CD1c-positive myeloid dendritic cell (primary cell): Measurements from ENCODE around the gene MUC5AC.
"Not testable (repeated sequence)": the region's sequence is repeated elsewhere in the genome, so short reads cannot be mapped to it uniquely, and the experiment has no call there.

Experiments
- DNase-seq: peaks from one replicate; pipeline ENCODE4 v3.0.0-alpha.2; 2016; ENCODE audit errors: extremely low spot score

MUC5AC gene

DNA sequence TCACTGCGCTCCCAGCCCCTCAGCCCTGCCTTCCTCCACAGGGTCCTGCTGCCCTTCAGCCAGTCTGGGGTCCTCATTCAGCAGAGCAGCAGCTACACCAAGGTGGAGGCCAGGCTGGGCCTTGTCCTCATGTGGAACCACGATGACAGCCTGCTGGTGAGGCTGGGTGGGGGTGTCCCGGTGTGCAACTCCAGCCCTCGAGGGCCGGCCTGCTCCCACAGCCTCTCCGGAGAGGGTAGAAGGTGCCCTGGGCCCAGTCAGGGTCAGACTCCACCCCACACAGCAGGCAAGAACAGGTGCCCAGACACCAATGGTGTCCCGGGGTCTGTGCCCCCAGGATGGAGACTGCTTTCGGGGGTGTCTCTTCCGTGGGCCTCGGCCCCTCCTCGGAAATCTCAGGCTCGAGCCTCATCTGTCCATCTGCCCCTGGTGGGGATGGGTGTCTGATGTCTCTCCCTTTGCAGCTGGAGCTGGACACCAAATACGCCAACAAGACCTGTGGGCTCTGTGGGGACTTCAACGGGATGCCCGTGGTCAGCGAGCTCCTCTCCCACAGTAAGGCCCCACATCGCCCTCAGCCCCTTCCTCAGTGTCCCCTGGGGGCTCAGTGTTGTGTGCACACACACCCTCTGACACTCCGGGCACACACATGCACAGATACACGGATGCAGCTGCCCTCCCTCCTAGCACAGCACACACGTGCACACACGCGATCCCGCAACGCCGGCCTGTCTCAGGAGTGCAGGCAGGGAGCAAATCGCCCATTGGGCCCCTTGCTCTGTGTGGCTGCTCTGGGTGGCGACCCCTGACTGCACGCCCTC, 4.9 kb downstream of the MUC5AC start:
- DNase-seq = no peak

DNA sequence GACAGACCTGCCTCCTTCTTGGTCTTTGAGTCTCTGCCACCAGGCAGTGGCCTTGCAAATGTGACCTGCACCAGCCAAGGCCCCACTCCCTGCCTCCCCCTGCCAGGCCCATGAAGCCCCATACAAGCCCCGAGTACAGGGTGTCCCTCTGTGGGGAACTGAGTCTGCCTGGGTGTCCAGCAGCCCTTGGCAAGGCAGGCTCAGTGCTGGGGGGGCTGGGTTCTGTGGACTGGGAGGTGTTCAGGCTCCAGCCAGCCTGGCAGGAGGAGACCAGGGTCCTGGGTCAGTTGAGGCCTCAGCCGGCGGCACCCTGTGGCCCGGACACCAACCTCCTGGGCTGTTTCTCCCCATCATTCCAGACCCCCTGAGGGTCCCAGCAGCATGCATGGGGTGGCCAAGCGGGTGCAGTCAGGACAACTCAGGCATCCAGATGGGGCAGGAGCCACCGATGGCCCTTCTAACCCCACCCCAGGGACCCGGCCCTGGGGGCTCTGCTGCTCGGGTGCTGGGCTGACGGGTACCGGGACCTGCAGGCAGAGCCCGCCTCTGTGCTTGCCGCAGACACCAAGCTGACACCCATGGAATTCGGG, 5.7 kb downstream of the MUC5AC start:
- no peak for DNase-seq

DNA sequence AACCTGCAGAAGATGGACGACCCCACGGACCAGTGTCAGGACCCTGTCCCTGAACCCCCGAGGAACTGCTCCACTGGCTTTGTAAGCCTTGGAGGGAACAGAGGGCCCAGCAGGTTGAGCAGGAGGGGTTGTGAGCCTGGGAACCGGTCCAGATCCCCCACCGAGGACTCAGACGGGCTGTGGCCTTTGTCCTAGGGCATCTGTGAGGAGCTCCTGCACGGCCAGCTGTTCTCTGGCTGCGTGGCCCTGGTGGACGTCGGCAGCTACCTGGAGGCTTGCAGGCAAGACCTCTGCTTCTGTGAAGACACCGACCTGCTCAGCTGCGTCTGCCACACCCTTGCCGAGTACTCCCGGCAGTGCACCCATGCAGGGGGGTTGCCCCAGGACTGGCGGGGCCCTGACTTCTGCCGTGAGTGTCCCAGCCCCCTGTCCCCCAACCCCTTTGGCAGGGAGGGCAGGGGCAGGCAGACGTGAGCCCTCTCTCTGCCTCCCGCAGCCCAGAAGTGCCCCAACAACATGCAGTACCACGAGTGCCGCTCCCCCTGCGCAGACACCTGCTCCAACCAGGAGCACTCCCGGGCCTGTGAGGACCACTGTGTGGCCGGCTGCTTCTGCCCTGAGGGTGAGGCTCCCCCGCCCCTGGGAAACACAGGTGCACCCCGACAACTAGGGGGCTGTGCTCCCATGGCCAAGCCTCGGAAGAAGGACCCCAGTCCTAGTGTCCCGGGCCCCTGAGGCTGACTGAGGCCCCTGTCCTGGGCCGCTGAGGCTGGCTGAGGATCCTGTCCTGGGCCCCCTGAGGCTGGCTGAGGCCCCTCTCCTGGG, 6.4 kb downstream of the MUC5AC start:
- no peak for DNase-seq

DNA sequence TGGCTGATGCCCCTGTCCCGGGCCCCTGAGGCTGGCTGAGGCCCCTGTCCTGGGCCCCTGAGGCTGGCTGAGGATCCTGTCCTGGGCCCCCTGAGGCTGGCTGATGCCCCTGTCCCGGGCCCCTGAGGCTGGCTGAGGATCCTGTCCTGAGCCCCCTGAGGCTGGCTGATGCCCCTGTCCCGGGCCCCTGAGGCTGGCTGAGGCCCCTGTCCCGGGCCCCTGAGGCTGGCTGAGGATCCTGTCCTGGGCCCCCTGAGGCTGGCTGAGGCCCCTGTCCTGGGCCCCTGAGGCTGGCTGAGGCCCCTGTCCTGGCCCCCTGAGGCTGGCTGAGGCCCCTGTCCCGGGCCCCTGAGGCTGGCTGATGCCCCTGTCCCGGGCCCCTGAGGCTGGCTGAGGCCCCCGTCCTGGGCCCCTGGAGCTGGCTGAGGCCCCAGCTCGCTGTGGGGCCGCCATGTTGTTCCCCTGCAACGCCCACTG, 7.1 kb downstream of the MUC5AC start:
- DNase-seq = not testable (repeated sequence)

DNA sequence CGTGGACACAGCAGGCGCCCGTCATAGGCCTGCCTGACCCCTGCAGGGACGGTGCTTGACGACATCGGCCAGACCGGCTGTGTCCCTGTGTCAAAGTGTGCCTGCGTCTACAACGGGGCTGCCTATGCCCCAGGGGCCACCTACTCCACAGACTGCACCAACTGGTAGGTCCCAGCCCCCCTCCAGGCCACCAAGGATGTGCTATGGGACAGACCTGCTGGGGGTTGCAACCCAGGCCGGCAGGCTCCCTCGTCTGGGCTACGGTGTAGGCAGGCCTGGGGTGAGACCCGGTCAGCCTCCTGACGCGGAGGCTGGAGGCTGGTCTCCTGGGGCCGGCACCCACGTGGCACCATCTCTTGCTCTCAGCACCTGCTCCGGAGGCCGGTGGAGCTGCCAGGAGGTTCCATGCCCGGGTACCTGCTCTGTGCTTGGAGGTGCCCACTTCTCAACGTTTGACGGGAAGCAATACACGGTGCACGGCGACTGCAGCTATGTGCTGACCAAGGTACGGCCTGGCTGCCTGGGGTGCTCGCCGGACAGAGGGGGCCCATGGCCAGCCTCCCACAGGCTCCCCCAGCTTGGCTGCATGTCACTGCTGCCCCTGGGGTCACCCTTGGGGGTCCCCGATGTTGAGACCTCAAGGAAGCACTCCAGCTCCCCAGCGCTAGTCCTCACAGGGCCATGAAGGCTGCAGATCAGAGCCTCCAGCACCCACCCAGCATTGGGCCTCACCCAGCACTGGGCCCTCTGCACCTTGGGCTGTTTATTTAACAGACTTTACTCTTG, 7.7 kb downstream of the MUC5AC start:
- DNase-seq = no peak

DNA sequence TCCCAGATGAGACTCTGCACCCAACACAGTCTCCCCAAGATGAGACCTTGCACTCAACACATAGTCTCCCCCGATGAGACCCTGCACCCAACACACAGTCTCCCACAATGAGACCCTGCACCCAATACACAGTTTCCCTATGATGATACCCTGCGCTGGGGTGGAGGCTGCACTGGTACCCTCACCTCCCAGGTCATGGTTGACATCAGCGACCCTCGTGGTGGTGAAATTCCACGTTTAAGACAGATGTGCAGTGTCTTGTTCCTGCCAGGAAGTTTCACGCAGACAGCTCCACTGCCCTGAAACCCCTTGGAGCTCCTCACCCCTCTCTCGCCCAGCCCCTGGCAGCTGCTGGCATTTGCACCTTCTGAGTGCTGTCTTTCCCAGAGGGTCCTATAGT, 9.5 kb downstream of the MUC5AC start:
- DNase-seq = no peak

DNA sequence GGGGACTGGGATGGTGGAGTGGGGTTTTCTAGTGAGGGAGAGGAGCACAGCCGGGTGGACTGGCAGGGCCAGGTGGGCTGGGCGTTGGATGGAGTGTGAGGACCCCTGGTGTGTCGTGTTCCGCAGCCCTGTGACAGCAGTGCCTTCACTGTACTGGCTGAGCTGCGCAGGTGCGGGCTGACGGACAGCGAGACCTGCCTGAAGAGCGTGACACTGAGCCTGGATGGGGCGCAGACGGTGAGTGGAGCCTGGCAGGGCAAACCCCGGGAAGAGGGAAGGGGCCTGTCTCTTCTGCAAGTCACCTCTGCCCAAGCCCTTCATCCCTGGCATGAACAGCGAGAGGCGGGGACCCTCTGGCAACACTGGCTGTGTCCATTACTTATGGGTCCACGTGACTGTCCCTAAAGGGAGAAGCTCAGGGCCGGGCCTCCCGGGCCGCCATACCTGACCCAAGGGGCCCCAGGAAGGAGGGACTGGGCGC, 10.0 kb downstream of the MUC5AC start:
- no peak for DNase-seq

DNA sequence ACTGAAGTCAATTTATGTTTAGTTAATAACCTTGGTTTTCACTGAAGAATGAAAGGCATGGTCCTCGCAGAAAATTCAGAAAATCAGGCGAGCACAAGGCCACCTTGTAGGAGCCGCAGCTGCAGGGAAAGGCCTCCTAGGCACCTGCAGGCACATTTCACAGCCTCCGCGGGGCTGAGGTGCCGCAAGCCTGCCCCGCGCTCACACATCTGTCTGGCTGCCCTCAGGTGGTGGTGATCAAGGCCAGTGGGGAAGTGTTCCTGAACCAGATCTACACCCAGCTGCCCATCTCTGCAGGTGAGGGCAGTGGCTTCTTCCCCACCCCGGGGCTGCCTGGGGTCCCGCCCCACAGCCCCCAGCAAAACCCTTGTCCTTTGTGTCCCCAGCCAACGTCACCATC, 10.5 kb downstream of the MUC5AC start:
- DNase-seq = no peak

DNA sequence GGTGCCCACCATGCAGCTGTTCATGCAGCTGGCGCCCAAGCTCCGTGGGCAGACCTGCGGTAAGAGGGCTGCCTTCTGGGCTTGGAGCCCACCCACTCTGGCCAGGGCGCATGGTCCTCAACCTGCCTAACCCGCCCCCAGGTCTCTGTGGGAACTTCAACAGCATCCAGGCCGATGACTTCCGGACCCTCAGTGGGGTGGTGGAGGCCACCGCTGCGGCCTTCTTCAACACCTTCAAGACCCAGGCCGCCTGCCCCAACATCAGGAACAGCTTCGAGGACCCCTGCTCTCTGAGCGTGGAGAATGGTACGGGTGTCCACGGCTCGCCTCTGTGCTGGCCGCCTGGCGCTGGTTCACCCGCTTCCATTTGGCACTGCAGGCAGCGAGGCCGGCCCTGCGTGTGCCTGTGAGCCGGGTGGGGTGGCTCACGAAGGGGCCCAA, 11.0 kb downstream of the MUC5AC start:
- DNase-seq = no peak

DNA sequence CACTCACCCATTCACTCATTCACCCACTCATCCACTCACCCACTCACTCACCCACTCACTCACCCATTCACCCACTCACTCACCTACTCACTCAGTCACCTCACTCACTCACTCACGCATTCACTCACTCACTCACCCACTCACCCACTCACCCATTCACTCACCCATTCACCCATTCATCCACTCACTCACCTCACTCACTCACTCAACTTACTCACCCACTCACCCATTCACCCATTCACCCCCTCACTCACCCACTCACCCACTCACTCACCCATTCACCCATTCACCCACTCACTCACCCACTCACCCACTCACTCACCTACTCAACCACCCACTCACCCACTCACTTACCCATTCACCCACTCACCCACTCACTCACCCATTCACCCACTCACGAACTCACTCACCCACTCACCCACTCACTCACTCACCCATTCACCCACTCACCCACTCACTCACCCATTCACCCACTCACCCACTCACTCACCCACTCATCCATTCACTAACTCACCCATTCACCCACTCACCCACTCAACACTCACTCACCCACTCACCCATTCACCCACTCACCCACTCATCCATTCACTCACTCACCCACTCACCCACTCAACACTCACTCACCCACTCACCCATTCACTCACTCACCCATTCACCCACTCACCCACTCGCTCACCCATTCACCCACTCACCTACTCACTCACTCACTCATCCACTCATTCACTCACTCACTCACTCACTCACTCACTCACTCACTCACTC, 13.7 kb downstream of the MUC5AC start:
- DNase-seq = no peak

DNA sequence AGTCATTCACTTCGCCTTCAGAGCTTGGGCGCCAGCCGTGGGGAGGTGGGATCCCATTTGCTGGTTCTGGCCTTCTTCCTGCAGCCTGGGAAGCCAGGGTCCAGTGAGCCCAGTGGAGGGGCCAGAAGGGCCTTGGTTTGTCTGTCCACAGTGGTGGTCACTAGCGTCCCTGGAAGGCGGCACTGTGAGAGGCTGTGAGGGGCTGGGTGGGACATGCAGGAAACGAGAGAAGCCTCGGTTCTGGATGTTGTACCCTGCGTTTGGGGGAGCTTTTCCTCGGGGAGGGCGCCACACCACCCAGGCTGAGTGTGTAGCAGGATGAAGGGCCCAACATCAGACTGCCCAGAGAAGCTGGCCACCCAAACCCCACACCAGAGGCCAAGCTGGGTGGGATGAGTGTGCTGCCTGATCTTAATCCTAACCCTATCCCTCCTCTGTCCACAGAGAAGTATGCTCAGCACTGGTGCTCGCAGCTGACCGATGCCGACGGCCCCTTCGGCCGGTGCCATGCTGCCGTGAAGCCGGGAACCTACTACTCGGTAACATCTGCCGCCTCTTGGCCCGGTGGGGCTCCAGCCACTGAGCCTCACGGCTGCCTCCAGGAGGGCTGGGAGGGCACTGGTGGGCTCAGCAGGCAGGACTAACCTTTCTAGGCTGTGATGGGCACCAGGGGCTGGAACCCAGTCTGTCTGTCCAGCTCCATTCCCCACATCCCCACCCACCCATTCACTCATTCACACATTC, 14.4 kb downstream of the MUC5AC start:
- no peak for DNase-seq

DNA sequence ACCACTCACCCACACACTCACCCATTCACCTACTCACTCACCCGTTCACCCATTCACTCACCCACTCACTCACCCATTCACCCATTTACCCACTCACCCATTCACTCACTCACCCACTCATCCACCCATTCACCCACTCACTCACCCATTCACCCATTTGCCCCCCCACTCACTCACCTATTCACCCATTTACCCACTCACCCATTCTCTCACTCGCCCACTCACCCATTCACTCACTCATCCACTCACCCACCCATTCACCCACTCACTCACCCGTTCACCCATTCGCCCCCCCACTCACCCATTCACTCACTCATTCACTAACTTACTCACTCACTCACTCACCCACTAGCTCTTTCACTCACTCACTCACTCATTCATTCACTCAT, 15.0 kb downstream of the MUC5AC start:
- DNase-seq = no peak

DNA sequence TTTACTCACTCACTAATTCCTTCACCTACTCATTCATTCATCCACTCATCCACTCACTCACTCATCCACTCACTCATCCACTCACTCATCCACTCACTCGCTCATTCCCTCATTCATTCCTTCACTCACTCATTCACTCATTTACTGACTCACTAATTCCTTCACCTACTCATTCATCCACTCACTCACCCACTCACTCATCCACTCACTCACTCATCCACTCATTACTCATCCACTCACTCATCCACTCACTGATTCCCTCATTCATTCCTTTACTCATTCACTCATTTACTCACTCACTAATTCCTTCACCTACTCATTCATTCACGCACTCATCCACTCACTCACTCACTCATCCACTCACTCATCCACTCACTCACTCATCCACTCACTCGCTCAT, 15.6 kb downstream of the MUC5AC start:
- DNase-seq = not testable (repeated sequence)

DNA sequence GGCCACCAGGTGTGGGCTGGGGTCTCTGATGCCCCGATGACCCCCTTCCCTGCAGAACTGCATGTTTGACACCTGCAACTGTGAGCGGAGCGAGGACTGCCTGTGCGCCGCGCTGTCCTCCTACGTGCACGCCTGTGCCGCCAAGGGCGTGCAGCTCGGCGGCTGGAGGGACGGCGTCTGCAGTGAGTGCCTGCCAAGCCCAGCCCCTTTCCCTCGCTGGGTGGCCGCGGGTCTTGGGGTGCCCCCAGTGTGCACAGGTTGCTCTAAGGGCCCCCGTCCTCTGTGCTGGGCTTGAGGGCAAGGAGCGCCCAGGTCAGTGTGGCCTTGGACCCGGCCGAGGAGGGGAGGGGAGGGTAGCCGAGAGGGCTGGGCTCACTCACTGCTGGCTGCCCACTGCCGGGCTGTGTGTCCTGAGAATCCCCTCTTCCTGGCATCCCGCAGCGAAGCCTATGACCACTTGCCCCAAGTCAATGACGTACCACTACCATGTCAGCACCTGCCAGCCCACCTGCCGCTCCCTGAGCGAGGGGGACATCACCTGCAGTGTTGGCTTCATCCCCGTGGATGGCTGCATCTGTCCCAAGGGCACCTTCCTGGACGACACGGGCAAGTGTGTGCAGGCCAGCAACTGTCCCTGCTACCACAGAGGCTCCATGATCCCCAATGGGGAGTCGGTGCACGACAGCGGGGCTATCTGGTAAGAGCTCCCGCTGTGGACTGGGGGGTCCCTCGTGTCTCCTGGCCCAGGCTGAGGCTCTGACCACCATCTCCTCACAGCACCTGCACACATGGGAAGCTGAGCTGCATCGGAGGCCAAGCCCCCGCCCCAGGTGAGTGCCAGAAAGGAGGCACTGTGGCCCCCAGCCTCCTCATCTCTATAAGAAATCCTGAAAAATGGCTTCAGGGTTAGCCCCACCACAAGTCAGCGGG, 17.0 kb downstream of the MUC5AC start:
- no peak for DNase-seq

DNA sequence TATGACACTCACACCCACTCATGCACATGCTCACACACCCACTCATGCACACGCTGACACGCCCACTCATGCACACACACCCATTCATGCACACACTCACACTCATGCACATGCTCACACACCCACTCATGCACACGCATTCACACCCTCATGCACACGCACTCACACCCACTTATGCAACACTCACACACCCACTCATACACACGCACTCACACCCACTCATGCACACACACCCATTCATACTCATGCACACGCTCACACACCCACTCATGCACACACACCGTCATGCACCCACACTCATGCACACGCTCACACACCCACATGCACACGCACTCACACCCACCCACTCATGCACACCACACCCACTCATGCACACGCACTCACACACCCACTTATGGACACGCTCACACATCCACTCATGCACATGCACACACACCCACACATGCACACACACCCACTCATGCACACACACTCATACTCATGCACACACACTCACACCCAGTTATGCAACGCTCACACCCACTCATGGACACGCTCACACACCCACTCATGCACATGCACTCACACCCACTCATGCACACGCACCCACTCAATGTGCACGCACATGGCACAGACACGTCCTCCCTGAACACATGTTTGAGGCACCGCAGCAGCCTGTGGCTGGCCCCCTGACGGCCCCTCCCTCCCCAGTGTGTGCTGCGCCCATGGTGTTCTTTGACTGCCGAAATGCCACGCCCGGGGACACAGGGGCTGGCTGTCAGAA, 17.9 kb downstream of the MUC5AC start:
- no peak for DNase-seq

DNA sequence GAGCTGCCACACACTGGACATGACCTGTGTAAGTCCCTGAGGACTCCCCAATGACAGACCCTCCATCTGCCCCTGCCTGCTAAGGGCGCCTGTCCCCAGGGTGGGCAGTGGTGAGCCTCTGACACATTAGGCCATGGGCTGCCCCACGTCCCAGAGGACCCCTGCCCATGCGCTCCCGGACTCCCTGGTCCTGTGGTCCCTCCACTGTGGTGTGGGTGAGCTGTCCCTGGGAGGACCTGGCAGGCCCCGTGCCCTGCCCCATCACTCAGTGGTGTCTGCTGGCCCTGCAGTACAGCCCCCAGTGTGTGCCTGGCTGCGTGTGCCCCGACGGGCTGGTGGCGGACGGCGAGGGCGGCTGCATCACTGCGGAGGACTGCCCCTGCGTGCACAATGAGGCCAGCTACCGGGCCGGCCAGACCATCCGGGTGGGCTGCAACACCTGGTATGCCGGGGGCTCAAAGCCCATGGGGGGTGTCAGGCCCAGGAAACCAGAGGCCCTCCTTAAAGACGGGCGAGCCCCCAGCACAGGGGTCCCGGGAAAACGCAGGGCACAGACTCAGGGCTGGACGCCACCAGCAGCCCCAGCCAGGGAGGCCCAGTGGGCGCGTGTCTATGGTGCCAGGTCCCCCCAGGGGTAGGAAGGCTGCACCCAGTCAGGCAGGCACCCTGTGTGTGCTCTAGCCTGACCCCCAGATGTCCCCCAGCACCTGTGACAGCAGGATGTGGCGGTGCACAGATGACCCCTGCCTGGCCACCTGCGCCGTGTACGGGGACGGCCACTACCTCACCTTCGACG, 18.7 kb downstream of the MUC5AC start:
- DNase-seq = no peak

DNA sequence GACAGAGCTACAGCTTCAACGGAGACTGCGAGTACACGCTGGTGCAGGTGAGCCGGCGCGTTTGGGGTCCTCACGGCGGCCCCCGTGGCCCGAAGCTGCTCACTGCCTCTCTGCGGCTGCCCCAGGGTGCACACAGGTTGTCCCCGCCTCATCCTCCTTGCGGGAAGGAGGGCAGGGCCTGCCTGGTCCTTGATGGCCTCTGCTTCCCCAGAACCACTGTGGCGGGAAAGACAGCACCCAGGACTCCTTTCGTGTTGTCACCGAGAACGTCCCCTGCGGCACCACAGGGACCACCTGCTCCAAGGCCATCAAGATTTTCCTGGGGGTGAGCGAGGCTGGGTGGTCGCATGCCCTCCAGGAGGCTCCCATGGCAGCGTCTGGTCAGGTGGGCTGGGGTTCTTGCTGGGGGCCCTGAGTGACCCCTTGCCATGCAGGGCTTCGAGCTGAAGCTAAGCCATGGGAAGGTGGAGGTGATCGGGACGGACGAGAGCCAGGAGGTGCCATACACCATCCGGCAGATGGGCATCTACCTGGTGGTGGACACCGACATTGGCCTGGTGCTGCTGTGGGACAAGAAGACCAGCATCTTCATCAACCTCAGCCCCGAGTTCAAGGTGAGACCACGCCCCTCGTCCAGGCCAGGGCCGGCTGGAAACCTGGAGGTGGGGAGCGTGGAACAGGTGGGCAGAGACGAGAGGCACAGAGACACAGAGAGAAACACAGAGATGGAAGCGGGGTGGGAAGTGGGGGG, 19.4 kb downstream of the MUC5AC start:
- no peak for DNase-seq
